Epithelial cell of prostate (primary cell): Measurements from ENCODE around the gene MEAF6.

ENCODE experiments used
- DNase-seq: peaks from one replicate; pipeline ENCODE4 v3.0.0-alpha.2; 2011; ENCODE audit warnings: low read depth, low spot score
- H3K27ac ChIP-seq: fragments of 450-650 bp; 2 replicates; pipeline ENCODE4 v1.5.1; 2017; ENCODE audit warnings: mild to moderate bottlenecking

The MEAF6 gene

DNA sequence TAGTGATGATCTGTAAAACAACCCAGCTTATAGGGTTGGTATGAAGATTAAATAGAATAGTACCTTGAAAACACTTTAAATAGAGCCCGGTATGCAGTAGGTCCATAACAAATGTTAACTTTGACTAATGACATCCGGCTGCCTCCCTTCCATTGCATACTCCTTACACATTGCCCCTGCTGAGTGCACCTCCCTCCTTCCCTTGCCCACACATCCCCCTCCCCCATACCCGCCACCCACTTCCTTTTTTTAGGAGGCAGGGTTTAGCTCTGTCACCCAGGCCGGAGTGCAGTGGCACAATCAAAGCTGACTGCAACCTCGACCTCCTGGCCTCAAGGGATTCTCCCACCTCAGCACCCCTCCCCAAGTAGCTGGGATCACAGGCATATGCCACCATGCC, 64.6 kb downstream of the MEAF6 start:
- peak overlapping the region; percentile 81 for H3K27ac ChIP-seq
- no peak for DNase-seq

DNA sequence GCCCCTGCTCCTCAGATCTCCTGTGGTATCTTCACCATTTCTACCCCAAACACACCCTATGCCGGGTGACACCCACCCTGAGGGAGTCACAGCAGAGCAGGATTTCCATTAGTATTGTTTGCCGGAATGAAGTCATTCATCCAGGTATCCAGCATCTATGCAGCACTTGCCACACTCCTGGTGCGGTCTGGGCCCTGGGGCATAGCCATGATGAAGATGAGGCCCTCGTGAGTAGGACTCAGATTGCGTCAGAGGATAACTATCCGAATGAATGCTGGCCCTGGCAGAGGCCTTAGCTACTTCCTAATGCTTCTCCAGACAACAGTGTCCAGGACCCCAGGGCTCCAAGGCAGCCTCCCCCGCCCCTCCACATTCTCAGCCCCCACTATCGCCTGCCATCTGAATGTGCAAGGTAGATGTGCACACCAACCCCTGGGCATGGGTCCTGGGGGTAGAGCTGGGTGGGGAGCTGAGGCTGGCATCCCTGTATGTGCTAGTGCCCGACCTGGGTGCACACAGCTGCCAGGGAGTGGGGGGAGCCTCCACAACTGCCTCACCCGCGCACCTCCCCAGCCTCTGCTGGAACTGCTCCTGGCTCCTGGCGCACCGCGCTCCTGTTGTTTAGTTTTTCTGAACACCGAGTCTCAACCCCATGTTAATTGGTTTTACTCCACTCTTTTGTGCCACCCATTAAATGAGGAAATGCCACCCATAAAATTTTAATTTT, 65.7 kb downstream of the MEAF6 start:
- DNase-seq, result peak; percentile 82
- peak overlapping the region; percentile 81 for H3K27ac ChIP-seq

DNA sequence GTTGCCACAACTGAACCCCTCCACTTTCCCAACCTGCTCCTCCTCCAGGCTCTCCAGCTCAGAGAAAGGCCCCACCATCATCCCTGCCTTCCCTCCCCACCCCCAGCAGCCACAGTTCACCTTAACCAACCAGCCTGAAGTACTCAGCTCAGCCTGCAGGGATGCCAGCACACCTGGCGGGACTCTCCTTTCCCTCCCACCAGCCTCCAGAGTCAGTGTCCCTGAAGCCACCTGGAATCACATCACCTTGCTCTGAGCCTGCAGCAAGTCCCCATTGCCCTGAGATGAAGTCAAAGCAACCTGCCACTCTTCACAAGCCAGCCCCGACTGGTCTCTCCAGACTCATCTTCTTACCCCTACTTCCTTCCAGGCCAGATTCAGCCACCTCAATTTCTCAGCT, 66.4 kb downstream of the MEAF6 start:
- H3K27ac ChIP-seq, result peak overlapping the region; percentile 81
- DNase-seq, result no peak

DNA sequence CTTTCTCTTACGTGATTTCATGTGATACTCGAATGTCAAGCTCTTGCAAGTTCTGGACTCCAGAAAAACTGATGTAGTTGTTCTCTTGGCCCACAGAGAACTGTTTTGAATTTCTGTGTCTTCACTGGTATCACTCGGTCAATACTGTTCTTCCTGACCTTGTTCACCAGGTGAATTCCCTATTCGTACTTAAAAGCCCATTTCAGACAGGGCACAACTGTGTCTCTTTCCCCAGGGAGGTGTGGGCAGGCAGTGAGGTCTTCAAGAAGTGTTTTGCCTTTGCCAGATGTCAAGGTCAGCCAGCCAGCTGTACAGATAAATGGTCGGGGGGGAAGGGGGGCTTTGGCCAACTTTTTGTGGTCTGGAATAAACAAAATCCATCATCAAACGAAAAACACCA, 67.7 kb downstream of the MEAF6 start:
- H3K27ac ChIP-seq, result no peak overlapping the region
- no peak for DNase-seq

DNA sequence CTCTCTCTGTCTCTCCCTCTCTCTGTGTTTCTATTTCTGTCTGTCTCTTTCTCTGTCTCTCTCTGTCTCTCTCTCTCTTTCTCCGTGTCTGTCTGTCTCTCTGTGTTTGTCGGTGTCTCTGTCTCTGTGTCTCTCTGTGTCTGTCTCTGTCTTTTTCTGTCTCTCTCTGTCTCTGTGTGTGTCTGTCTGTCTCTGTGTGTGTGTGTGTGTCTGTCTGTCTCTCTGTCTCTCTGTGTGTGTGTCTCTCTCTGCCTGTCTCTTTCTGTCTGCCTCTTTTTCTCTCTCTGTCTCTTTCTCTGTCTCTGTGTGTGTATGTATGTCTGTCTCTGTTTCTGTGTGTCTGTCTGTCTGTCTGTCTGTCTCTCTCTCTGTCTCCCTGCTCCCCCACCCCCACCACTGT, 71.9 kb downstream of the MEAF6 start:
- no peak overlapping the region for H3K27ac ChIP-seq
- DNase-seq, result no peak
